ENCODE measurements around the gene SLC48A1.

The SLC48A1 gene

GRCh38 chr12:47824635-47825034 lies 51.6 kb downstream of the SLC48A1 start:
- Histone ChIP-seq H3K4me1 (peaks cover 15 to 90% (median 77%) of the 10 kb centered on the region in 4 donors), H3K27ac (peak overlapping the region; percentile 91 to 99), H3K27me3 (no peaks in the 10 kb centered on the region), H3K36me3 (no peaks in the 10 kb centered on the region), H3K9me3 (no peaks in the 10 kb centered on the region), H3K4me3 (no peak overlapping the region)
- no peak for DNase-seq
- TF ChIP-seq CTCF (IDR thresholded peaks at IDR 0.05): no peak
- intact Hi-C loops (cut with DNase I; ENCODE audit: low total_unique reads): no loop called here

DNA sequence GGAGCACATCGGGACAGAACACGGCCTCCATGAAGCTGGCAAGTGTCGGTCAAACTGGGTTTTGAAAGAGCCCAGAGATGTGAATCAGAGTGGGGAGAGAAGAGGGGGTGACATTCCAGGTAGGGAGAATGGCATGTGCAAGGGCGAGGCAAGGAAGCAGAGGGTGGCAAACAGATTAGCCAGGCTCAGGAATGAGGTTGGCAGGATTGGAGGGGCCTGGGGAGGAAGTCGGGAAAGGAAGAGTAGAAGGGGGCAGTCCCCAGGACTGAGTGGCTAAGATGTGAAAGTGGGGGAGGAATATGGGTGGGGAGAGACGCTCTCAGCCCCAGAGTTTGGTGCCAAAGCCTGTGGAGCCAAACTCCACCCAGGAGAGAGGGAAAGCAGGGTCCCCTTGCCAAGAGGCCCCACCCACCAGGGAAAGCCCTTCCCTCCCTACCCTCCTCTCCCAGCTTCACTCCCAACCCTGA lies 52.2 kb downstream of the SLC48A1 start:
- H3K4me3 ChIP-seq: no peak overlapping the region
- no peaks in the 10 kb centered on the region for H3K9me3 ChIP-seq
- DNase-seq: peak in 1 of 2 donors; percentile 84
- H3K36me3 ChIP-seq: no peaks in the 10 kb centered on the region
- H3K4me1 ChIP-seq: peaks cover 15 to 92% (median 80%) of the 10 kb centered on the region in 4 donors
- no peaks in the 10 kb centered on the region for H3K27me3 ChIP-seq
- no peak for TF ChIP-seq CTCF (IDR thresholded peaks at IDR 0.05)
- H3K27ac ChIP-seq: peak overlapping the region; percentile 91 to 99
- intact Hi-C loops (cut with DNase I; ENCODE audit: low total_unique reads): no loop called here

DNA sequence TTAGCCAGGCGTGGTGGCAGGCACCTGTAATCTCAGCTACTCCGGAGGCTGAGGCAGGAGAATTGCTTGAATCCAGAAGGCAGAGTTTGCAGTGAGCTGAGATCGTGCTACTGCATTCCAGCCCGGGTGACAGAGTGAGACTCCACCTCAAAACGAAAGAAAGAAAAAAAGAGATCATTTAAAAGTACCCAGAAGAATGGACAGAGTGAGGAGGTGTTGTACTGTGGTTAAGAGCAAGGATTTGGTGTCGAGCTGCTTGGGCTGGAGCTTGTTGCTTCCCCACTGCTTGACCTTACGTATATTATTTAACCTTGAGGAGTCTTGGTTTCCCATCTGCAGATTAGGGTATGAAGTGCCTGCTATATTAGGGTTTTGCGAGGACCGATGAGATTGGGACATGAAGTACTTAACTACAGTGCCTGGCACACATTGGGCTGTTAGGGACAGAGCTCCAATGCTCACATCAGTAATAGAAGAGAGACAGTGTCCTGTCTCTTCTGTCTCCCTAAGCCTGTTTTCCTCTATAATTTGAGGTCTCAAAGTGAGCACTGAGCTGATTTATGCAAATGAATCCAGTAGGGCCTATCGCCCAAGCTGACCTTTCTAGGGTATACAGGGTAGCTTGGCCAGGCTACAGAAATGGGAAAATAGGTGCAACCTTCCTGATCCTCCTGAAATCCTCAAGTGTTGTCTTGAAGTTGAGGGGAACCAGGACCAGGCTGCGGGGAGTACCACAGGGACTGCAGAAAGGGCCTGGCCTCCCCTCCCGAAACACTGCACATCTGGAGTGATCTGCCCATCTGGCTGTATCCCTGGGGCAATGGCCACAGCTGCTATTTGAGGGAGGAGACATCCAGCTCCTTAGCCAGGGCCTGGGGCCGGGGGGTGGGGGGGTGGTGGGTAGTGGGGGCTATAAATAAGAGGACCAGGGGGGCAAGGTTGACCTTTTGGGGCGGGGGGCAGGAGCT lies 55.3 kb downstream of the SLC48A1 start:
- no peak for DNase-seq
- Histone ChIP-seq H3K27me3 (no peaks in the 10 kb centered on the region), H3K4me1 (peaks cover 3 to 65% (median 54%) of the 10 kb centered on the region in 4 donors), H3K4me3 (no peak overlapping the region), H3K36me3 (no peaks in the 10 kb centered on the region), H3K27ac (peak overlapping the region; percentile 78 to 99), H3K9me3 (no peaks in the 10 kb centered on the region)
- no peak for TF ChIP-seq CTCF (IDR thresholded peaks at IDR 0.05)
- intact Hi-C loops (cut with DNase I; ENCODE audit: low total_unique reads): no loop called here

- TF ChIP-seq CTCF (IDR thresholded peaks at IDR 0.05): no peak
- H3K4me1 ChIP-seq: peaks cover 3 to 58% (median 49%) of the 10 kb centered on the region in 4 donors
- intact Hi-C loops (cut with DNase I; ENCODE audit: low total_unique reads): no loop called here
- peak overlapping the region; percentile 78 to 99 for H3K27ac ChIP-seq
- H3K27me3 ChIP-seq: no peaks in the 10 kb centered on the region
- DNase-seq: peak; percentile 83 to 95
- no peaks in the 10 kb centered on the region for H3K9me3 ChIP-seq
- no peaks in the 10 kb centered on the region for H3K36me3 ChIP-seq
- no peak overlapping the region for H3K4me3 ChIP-seq
These were observed 56.0 kb downstream of the SLC48A1 start for GRCh38 chr12:47828976-47829482.

DNA sequence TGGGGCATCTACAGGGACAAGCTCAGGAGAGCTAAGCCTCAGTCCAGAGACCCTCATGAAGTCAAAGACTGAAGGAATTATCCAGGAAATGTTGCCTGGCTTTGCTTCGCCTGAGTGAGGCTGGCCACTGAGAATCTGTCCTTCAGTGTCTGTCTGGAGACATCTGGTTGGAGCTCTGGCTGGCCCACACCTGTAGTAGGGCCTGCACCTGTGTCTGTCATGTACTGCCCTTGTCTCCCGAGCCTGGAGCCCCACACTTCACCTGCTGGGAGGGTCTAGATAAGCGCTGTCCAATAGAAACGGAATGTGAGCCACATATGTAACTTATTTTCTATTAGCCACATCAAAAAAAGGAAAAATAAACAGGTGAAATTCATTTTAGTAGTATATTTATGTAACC lies 56.5 kb downstream of the SLC48A1 start:
- no peaks in the 10 kb centered on the region for H3K9me3 ChIP-seq
- no peak for DNase-seq
- H3K4me1 ChIP-seq: peaks cover 3 to 52% (median 44%) of the 10 kb centered on the region in 4 donors
- no peaks in the 10 kb centered on the region for H3K36me3 ChIP-seq
- H3K27me3 ChIP-seq: no peaks in the 10 kb centered on the region
- no peak overlapping the region for H3K4me3 ChIP-seq
- intact Hi-C loops (cut with DNase I; ENCODE audit: low total_unique reads): no loop called here
- peak overlapping the region; percentile 78 to 99 for H3K27ac ChIP-seq
- TF ChIP-seq CTCF (IDR thresholded peaks at IDR 0.05): no peak
